Testis (tissue), 3 donors: Measurements from ENCODE around the gene TACC2. TPM values are rescaled to one million over a fixed set of nuclear protein-coding genes. Genes with fewer than 3 reads are reported as not detected.

Experiments
- DNase-seq: peaks from one replicate; pipeline ENCODE4 v3.0.0-alpha.2; 2019
- H3K27ac ChIP-seq, 2 donors: fragments of 200-600 bp; sonication (generic); one replicate each; pipeline ENCODE4 v1.5.1; 2019
- H3K27me3 ChIP-seq: fragments of 200-600 bp; sonication (generic); one replicate; pipeline ENCODE4 v1.5.1; 2019
- H3K36me3 ChIP-seq: fragments of 200-600 bp; sonication (generic); one replicate; pipeline ENCODE4 v1.5.1; 2017; ENCODE audit warnings: low read depth; ENCODE audit errors: missing control alignments
- H3K4me1 ChIP-seq: fragments of 200-600 bp; sonication (generic); one replicate; pipeline ENCODE4 v1.5.1; 2019
- H3K4me3 ChIP-seq, 2 donors: fragments of 200-600 bp; sonication (generic); one replicate each; pipeline ENCODE4 v1.5.1; 2017 to 2019
- H3K9me3 ChIP-seq: fragments of 200-600 bp; sonication (generic); one replicate; pipeline ENCODE4 v1.5.1; 2017
- POLR2A ChIP-seq: fragments of 450-650 bp; IDR thresholded peaks from one replicate; pipeline ENCODE4 v1.6.1; 2017; ENCODE audit warnings: antibody characterized with exemption, mild to moderate bottlenecking, moderate library complexity
- WGBS, 2 donors: methylation state at CpG; one replicate each; pipeline ENCODE4 v1.1.5; 2018; 5-methylcytosine and 5-hydroxymethylcytosine counted together
- intact Hi-C: fragments of 100-400 bp; cut with DNase I; formaldehyde crosslinking; loops from one replicate; pipeline ENCODE4 v1.15.1; 2023; ENCODE audit warnings: low total_unique reads
- polyA plus RNA-seq: library from polyadenylated mRNA; stranded (reverse); fragments of 350-450 nt; fragmentation: Illumina TruSeq; extraction: RNeasy Lipid Tissue Mini Kit (QIAGEN cat#74804); gene quantifications from one replicate; pipeline ENCODE4 v1.2.3, GENCODE V29; 2014; ENCODE audit warnings: low read depth, low replicate concordance; ENCODE audit not compliant: insufficient read depth
- total RNA-seq, 2 donors: library from RNA; depleted of rRNA; stranded (reverse); fragments of >200 nt; gene quantifications; one replicate each; pipeline ENCODE4 v1.2.3, GENCODE V29; 2016
- TF ChIP-seq, protein P1 (sequence below), 3 experiments: fragments of 450-650 bp in 2 of 3; fragments of 200-600 bp in 1 of 3; sonication (generic) in 1 of 3; IDR thresholded peaks; one replicate each; pipeline ENCODE4 v1.5.1; 2016 to 2019; ENCODE audit warnings: antibody characterized with exemption in 3 of 3, mild to moderate bottlenecking in 2 of 3, moderate library complexity in 1 of 3

TACC2 gene
- total and polyA plus RNA-seq, 3 donors from 2014 or later: 18.0 to 24.2 (median 21.3) TPM

DNA sequence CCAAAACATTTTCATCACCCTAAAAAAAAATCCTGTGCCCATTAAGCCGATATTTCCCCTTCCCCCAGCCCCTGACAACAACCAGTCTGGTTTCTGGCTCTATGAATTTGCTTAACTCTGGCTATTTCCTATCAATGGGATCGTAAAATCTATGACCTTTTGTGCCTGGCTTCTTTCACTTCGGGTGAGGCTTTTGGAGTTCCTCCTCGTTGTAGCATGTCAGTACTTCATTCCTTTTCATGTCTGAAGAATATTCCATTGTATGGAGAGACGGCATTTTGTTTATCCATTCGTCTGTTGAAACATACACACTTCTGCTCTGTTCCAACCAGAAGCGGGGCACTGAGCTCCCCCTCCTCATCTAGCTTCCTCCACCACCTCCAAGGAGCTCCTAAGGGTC lies 29.5 kb downstream of the TACC2 start:
- no peaks in the 10 kb centered on the region for H3K27me3 ChIP-seq
- TF ChIP-seq, protein P1, sequence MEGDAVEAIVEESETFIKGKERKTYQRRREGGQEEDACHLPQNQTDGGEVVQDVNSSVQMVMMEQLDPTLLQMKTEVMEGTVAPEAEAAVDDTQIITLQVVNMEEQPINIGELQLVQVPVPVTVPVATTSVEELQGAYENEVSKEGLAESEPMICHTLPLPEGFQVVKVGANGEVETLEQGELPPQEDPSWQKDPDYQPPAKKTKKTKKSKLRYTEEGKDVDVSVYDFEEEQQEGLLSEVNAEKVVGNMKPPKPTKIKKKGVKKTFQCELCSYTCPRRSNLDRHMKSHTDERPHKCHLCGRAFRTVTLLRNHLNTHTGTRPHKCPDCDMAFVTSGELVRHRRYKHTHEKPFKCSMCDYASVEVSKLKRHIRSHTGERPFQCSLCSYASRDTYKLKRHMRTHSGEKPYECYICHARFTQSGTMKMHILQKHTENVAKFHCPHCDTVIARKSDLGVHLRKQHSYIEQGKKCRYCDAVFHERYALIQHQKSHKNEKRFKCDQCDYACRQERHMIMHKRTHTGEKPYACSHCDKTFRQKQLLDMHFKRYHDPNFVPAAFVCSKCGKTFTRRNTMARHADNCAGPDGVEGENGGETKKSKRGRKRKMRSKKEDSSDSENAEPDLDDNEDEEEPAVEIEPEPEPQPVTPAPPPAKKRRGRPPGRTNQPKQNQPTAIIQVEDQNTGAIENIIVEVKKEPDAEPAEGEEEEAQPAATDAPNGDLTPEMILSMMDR (IDR thresholded peaks at IDR 0.05): no peak
- no peak for TF ChIP-seq POLR2A
- H3K27ac ChIP-seq: no peak overlapping the region
- no peaks in the 10 kb centered on the region for H3K36me3 ChIP-seq
- H3K4me3 ChIP-seq: peak overlapping the region in 1 of 2 donors; percentile 32
- H3K4me1 ChIP-seq: no peaks in the 10 kb centered on the region
- WGBS, 2 donors: 41 to 58% methylated on average over 7 of the region's 7 CpGs
- no peaks in the 10 kb centered on the region for H3K9me3 ChIP-seq
- intact Hi-C loops: no loop called here
- no peak for DNase-seq

DNA sequence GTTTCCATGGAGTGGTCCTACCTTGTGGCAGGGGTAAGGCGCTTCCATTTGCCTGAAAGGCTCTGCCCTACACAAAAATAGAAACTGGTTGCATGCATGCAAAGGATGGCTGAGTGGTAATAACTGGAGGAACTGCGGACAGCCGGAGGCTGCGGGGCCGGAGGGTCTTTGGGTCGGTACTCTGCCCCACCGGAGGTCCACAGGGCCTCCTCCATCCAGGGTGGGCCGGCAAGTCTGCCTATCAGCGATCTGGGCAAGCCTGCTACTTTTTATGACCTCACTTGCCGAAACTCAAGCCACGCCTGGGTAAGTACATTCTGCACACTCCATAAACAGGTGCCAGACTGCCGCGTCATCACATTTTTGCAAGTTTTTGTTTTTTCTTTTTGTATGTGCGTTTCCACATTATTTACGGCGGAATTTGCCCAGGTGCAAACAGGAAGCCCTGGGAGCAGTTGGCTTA lies 30.0 kb downstream of the TACC2 start:
- WGBS, 2 donors: 54 to 56% methylated on average over 15 to 16 of the region's 16 CpGs
- Histone ChIP-seq H3K4me1 (no peaks in the 10 kb centered on the region), H3K9me3 (no peaks in the 10 kb centered on the region), H3K27ac (no peak overlapping the region), H3K36me3 (no peaks in the 10 kb centered on the region), H3K27me3 (no peaks in the 10 kb centered on the region), H3K4me3 (peak overlapping the region; percentile 26 to 32)
- intact Hi-C loops: no loop called here
- DNase-seq: peak; percentile 15
- no peak for TF ChIP-seq POLR2A
- TF ChIP-seq, protein P1 (IDR thresholded peaks at IDR 0.05): no peak

DNA sequence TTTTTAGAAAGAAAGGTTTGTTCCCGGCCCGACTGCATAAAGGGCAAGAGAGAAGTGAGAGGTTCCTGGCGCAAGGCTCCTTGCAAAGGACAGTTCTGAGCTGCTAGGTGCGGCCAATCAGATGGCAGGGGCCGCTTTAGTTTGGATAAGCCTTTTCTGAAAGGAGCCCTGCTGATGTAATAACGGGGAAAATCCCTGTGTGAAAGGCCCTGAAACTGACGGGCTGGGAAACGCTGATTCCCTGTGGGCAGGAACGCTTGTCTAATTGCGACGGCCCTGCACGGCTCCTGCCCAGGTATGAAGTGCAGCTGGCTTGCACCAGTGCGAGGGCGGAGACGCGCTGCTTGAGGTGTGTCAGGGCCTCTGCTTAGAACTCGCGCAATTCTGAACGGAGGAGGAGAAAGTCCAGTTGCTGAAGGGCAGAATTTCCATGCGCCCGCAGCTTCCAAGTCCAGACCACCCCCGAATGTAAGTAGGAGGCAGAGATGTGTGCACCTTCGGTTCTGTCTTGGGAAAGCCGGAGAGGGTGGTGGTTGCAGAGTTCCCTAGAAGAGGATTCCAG lies 30.5 kb downstream of the TACC2 start:
- no peak for DNase-seq
- H3K4me1 ChIP-seq: no peaks in the 10 kb centered on the region
- H3K27ac ChIP-seq: no peak overlapping the region
- 35 to 43% methylated on average over 20 to 24 of the region's 24 CpGs for WGBS, 2 donors
- H3K4me3 ChIP-seq: peak overlapping the region; percentile 26 to 32
- intact Hi-C loops: no loop called here
- no peaks in the 10 kb centered on the region for H3K36me3 ChIP-seq
- no peaks in the 10 kb centered on the region for H3K27me3 ChIP-seq
- TF ChIP-seq, protein P1 (IDR thresholded peaks at IDR 0.05): no peak
- TF ChIP-seq POLR2A: no peak
- no peaks in the 10 kb centered on the region for H3K9me3 ChIP-seq

DNA sequence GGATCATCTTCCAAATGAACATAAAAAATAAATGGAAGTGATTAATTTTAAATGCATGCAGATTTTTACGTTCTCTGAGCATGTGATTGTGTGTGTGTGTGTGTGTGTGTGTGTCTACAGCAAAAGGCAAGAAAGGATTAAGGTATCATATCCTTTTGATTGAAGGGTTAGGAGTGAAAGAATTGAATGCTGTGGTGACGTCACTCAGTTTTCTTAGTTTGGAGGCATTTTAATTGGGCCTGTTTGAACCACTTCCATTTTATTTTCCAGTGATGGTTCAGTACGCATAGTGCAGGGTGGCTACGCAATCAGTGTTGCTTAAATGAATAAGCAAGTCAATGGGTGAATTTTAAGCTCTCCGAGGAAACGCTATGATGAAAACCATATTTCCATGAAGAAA lies 31.3 kb downstream of the TACC2 start:
- no peak for DNase-seq
- Histone ChIP-seq H3K4me1 (no peaks in the 10 kb centered on the region), H3K27me3 (no peaks in the 10 kb centered on the region), H3K9me3 (no peaks in the 10 kb centered on the region), H3K36me3 (no peaks in the 10 kb centered on the region), H3K27ac (no peak overlapping the region), H3K4me3 (no peak overlapping the region)
- intact Hi-C loops: no loop called here
- TF ChIP-seq POLR2A: no peak
- TF ChIP-seq, protein P1 (IDR thresholded peaks at IDR 0.05): no peak
- WGBS, 2 donors: 95% methylated on average over 6 of the region's 6 CpGs

DNA sequence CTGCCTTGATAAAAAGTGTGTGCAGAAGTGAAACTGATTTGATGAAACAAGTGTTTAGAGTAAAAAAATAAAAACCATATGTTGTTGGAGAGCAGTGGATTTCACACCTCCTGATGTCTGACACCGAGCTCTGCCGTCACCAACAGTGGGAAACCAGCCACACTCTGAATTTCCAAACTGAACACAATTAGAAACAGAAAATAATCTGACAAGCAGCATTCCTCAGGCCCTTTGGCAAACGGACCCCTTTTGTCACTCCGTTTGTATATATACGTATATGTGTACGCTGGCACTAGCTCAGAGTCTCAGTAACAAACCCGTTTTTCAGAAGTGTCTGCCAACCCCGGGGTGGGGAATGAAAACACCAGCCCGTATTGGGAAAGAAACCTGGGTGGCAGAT lies 32.4 kb downstream of the TACC2 start:
- H3K4me1 ChIP-seq: no peaks in the 10 kb centered on the region
- no peak overlapping the region for H3K27ac ChIP-seq
- DNase-seq: no peak
- no peaks in the 10 kb centered on the region for H3K9me3 ChIP-seq
- no peaks in the 10 kb centered on the region for H3K27me3 ChIP-seq
- TF ChIP-seq, protein P1 (IDR thresholded peaks at IDR 0.05): no peak
- TF ChIP-seq POLR2A: no peak
- intact Hi-C loops: no loop called here
- H3K4me3 ChIP-seq: no peak overlapping the region
- H3K36me3 ChIP-seq: no peaks in the 10 kb centered on the region
- WGBS, 2 donors: 81 to 84% methylated on average over 9 of the region's 9 CpGs
